MCF 10A (cell line): ENCODE data around the gene S1PR5. TPM values are rescaled to one million over a fixed set of nuclear protein-coding genes. Genes with fewer than 3 reads are reported as not detected.

Experiments used
- BruUV-seq: library from RNA; stranded (reverse); fragments of 400-500 nt; replicated peaks from 2 replicates; lab custom pipeline; 2021; lab: Mats Ljungman, UMichigan
- CTCF ChIA-PET: fragments of 300-600 bp; sonication (Branson Sonifier 250); formaldehyde crosslinking; extraction: SDS; loops from one replicate; lab custom pipeline; 2021; ENCODE audit warnings: antibody characterized with exemption, inconsistent platforms; lab: Yijun Ruan, JAX
- POLR2A ChIA-PET: fragments of 300-600, 350-650 bp; sonication (Branson Sonifier 250); formaldehyde crosslinking; extraction: SDS; loops from one replicate; lab custom pipeline; 2020; ENCODE audit warnings: antibody characterized with exemption, inconsistent platforms; lab: Yijun Ruan, JAX
- DNase-seq: peaks from one replicate; pipeline ENCODE4 v3.0.0-alpha.2; 2018; ENCODE audit not compliant: unreplicated experiment
- H3K27ac Mint-ChIP-seq: one replicate; pipeline ENCODE4 v1.8.0; 2022; ENCODE audit warnings: mild to moderate bottlenecking, low read depth, mixed read lengths; ENCODE audit not compliant: unreplicated experiment
- H3K27me3 Mint-ChIP-seq: one replicate; pipeline ENCODE4 v1.8.0; 2022; ENCODE audit warnings: mixed read lengths; ENCODE audit not compliant: insufficient read depth, unreplicated experiment
- H3K36me3 Mint-ChIP-seq: one replicate; pipeline ENCODE4 v1.8.0; 2022; ENCODE audit warnings: mild to moderate bottlenecking, moderate library complexity, mixed read lengths; ENCODE audit not compliant: insufficient read depth, unreplicated experiment
- H3K4me1 Mint-ChIP-seq: one replicate; pipeline ENCODE4 v1.8.0; 2022; ENCODE audit warnings: mixed read lengths; ENCODE audit not compliant: insufficient read depth, unreplicated experiment
- H3K4me3 Mint-ChIP-seq: one replicate; pipeline ENCODE4 v1.8.0; 2022; ENCODE audit warnings: mild to moderate bottlenecking, moderate library complexity, mixed read lengths; ENCODE audit not compliant: unreplicated experiment
- H3K9me3 Mint-ChIP-seq: one replicate; pipeline ENCODE4 v1.8.0; 2022; ENCODE audit warnings: mixed read lengths; ENCODE audit not compliant: unreplicated experiment
- intact Hi-C: fragments of 100-400 bp; cut with micrococcal nuclease; formaldehyde crosslinking; loops from 2 replicates; pipeline ENCODE4 v1.14.1; 2022
- microRNA-seq: library from miRNA; unstranded; fragments of <30 nt; microRNA quantifications from one replicate; pipeline ENCODE4 v1.2.0, GENCODE V29; 2022
- total RNA-seq: library from RNA; stranded (reverse); gene quantifications from 2 replicates; pipeline ENCODE4 v1.2.3, GENCODE V29; 2022
- TF ChIP-seq, protein P1 (sequence below): fragments of 200-600 bp; IDR thresholded peaks from one replicate; pipeline ENCODE4 v1.8.0; 2022; ENCODE audit warnings: antibody characterized with exemption, mild to moderate bottlenecking; ENCODE audit not compliant: unreplicated experiment

Gene S1PR5
- total RNA-seq, 1 experiment from 2014 or later: not detected

DNA sequence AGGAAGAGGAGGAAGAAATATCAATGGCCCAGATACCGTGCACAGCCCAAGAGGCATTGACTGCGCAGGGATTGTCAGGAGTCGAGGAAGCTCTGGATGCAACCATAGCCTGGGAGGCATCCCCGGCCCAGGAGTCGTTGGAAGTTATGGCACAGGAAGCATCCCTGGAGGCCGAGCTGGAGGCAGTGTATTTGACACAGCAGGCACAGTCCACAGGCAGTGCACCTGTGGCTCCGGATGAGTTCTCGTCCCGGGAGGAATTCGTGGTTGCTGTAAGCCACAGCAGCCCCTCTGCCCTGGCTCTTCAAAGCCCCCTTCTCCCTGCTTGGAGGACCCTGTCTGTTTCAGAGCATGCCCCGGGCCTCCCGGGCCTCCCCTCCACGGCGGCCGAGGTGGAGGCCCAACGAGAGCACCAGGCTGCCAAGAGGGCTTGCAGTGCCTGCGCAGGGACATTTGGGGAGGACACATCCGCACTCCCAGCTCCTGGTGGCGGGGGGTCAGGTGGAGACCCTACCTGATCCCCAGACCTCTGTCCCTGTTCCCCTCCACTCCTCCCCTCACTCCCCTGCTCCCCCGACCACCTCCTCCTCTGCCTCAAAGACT, 50.0 kb downstream of the S1PR5 start:
- Mint-ChIP-seq H3K9me3 (no peaks in the 10 kb centered on the region), H3K36me3 (no peaks in the 10 kb centered on the region), H3K27ac (no peak overlapping the region), H3K4me1 (peaks cover 5% of the 10 kb centered on the region), H3K4me3 (no peak overlapping the region), H3K27me3 (no peaks in the 10 kb centered on the region)
- no TSS peak for BruUV-seq
- intact Hi-C loops: no loop called here
- ChIA-PET POLR2A (no interaction called here), CTCF (interaction anchor here (0.5 to 1.5 kb wide), 6 partner anchors 16 to 98 kb away, joined by 3 to 9 read pairs (median 3); no protein-coding TSS in a partner anchor)
- no peak for DNase-seq
- TF ChIP-seq, protein P1, sequence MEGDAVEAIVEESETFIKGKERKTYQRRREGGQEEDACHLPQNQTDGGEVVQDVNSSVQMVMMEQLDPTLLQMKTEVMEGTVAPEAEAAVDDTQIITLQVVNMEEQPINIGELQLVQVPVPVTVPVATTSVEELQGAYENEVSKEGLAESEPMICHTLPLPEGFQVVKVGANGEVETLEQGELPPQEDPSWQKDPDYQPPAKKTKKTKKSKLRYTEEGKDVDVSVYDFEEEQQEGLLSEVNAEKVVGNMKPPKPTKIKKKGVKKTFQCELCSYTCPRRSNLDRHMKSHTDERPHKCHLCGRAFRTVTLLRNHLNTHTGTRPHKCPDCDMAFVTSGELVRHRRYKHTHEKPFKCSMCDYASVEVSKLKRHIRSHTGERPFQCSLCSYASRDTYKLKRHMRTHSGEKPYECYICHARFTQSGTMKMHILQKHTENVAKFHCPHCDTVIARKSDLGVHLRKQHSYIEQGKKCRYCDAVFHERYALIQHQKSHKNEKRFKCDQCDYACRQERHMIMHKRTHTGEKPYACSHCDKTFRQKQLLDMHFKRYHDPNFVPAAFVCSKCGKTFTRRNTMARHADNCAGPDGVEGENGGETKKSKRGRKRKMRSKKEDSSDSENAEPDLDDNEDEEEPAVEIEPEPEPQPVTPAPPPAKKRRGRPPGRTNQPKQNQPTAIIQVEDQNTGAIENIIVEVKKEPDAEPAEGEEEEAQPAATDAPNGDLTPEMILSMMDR: no peak

DNA sequence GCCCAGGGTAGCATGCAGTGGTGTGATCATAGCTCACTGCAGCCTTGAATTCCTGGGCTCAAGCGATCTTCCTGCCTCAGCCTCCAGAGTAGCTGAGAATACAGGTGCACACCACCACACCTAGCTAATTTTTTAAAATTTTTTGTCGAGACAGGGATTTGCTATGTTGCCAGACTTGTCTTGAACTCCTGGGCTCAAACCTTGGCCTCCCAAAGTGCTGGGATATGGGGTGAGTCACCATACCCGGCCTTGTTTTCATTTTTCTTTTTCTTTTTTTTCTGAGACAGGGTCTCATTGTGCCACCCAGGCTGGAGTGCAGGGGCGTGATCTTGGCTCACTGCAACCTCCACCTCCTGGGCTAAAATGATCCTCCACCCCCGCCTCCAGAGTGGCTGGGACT, 52.8 kb downstream of the S1PR5 start:
- ChIA-PET POLR2A (no interaction called here), CTCF (interaction anchor here (0.6 kb wide), 1 partner anchor 8 kb away, joined by 3 read pairs; no protein-coding TSS in a partner anchor)
- H3K4me3 Mint-ChIP-seq: no peak overlapping the region
- DNase-seq: no peak
- BruUV-seq: no TSS peak
- intact Hi-C loops: no loop called here
- TF ChIP-seq, protein P1: no peak
- H3K4me1 Mint-ChIP-seq: peaks cover 11% of the 10 kb centered on the region
- no peaks in the 10 kb centered on the region for H3K36me3 Mint-ChIP-seq
- H3K27ac Mint-ChIP-seq: no peak overlapping the region
- H3K9me3 Mint-ChIP-seq: no peaks in the 10 kb centered on the region
- H3K27me3 Mint-ChIP-seq: no peaks in the 10 kb centered on the region

Small RNAs within 50 kb of the gene (microRNA-seq; reads per million reads assigned to microRNA genes)
- gene MIR1238: not detected

Other genes with a start within 250 kb of the S1PR5 start
- gene ICAM1, start 246.3 kb downstream of the S1PR5 start, total RNA-seq: 3.3 and 4.6 TPM in 2 replicates
- not detected in 2 replicates for gene ICAM4, start 230.5 kb downstream of the S1PR5 start, total RNA-seq
- 4.7 and 7.7 TPM in 2 replicates for gene ICAM5, start 227.5 kb downstream of the S1PR5 start, total RNA-seq
- gene ZGLP1, start 207.6 kb downstream of the S1PR5 start, total RNA-seq: 3.8 and 4.9 TPM in 2 replicates
- gene FDX2, start 201.4 kb downstream of the S1PR5 start, total RNA-seq: 30.2 and 30.3 TPM in 2 replicates
- gene RAVER1, start 183.9 kb downstream of the S1PR5 start, total RNA-seq: 31.5 and 36.1 TPM in 2 replicates
- gene ICAM3, start 177.8 kb downstream of the S1PR5 start, total RNA-seq: 7.6 and 7.9 TPM in 2 replicates
- gene TYK2, start 136.9 kb downstream of the S1PR5 start, total RNA-seq: 75.0 and 83.7 TPM in 2 replicates
- gene CDC37, start 113.9 kb downstream of the S1PR5 start, total RNA-seq: 164 and 188 TPM in 2 replicates
- gene PDE4A, start 96.9 kb downstream of the S1PR5 start, total RNA-seq: 0.42 and 0.49 TPM in 2 replicates
- 46.1 and 48.5 TPM in 2 replicates for gene KEAP1, start 14.1 kb downstream of the S1PR5 start, total RNA-seq
- gene ATG4D, start 26.5 kb upstream of the S1PR5 start, total RNA-seq: 22.6 and 36.8 TPM in 2 replicates
- 23.3 and 27.4 TPM in 2 replicates for gene KRI1, start 48.6 kb upstream of the S1PR5 start, total RNA-seq
- gene CDKN2D, start 51.5 kb upstream of the S1PR5 start, total RNA-seq: 2.5 and 2.6 TPM in 2 replicates
- gene AP1M2, start 69.9 kb upstream of the S1PR5 start, total RNA-seq: 1.8 and 6.1 TPM in 2 replicates
- 6.2 and 10.6 TPM in 2 replicates for gene SLC44A2, start 108.1 kb upstream of the S1PR5 start, total RNA-seq
- gene ILF3, start 136.9 kb upstream of the S1PR5 start, total RNA-seq: 278 and 297 TPM in 2 replicates
- 57.5 and 71.3 TPM in 2 replicates for gene QTRT1, start 184.0 kb upstream of the S1PR5 start, total RNA-seq
- gene DNM2, start 200.6 kb upstream of the S1PR5 start, total RNA-seq: 114 and 125 TPM in 2 replicates